Endothelial cell of umbilical vein (primary cell): ENCODE data around the gene MMP23B. TPM values are rescaled to one million over a fixed set of nuclear protein-coding genes. Genes with fewer than 3 reads are reported as not detected.

Experiments used
- BruUV-seq: library from RNA; stranded (reverse); fragments of 400-500 nt; replicated peaks from 2 replicates; lab custom pipeline; 2021; lab: Mats Ljungman, UMichigan
- CTCF ChIA-PET: fragments of 300-600, 350-600 bp; sonication (Branson Sonifier 250); formaldehyde crosslinking; loops from one replicate; lab custom pipeline; 2021; ENCODE audit warnings: antibody characterized with exemption, inconsistent platforms; lab: Charles Lee
- POLR2A ChIA-PET: fragments of 300-600, 350-600 bp; sonication (Branson Sonifier 250); formaldehyde crosslinking; loops from one replicate; lab custom pipeline; 2021; ENCODE audit warnings: antibody characterized with exemption, inconsistent platforms; lab: Charles Lee
- DNase-seq: peaks from one replicate; pipeline ENCODE4 v3.0.0-alpha.2; 2011; ENCODE audit warnings: low read depth, low spot score
- FAIRE-seq: peaks from 2 replicates; lab custom pipeline; 2011; peaks lifted over from hg19 to GRCh38; lab: Jason Lieb, UNC
- H2AFZ ChIP-seq: 2 replicates; pipeline ENCODE4 v1.6.0; 2012; ENCODE audit warnings: low read depth, low read length, control low read depth, inconsistent platforms
- H3K27ac ChIP-seq: 2 replicates; pipeline ENCODE4 v1.5.1; 2011; ENCODE audit warnings: low read depth, mild to moderate bottlenecking, control low read depth, low read length, moderate library complexity; ENCODE audit not compliant: insufficient read depth
- H3K27me3 ChIP-seq, 2 experiments: 2 replicates each; pipeline versions ENCODE4 v1.6.0 to v1.6.1; 2011; ENCODE audit warnings: low read length in 2 of 2, mixed read lengths in 1 of 2; ENCODE audit not compliant: control insufficient read depth in 2 of 2, insufficient read depth in 2 of 2
- H3K36me3 ChIP-seq, 2 experiments: 2 replicates in 1 of 2; 3 replicates in 1 of 2; pipeline ENCODE4 v1.5.1; 2011; ENCODE audit warnings: low read length in 2 of 2, mild to moderate bottlenecking in 1 of 2, moderate library complexity in 1 of 2; ENCODE audit not compliant: control insufficient read depth in 2 of 2, insufficient read depth in 2 of 2; ENCODE audit errors: extremely low read depth in 1 of 2
- H3K4me1 ChIP-seq: 3 replicates; pipeline ENCODE4 v1.5.1; 2011; ENCODE audit warnings: mild to moderate bottlenecking, low read length; ENCODE audit not compliant: control insufficient read depth, insufficient read depth; ENCODE audit errors: extremely low read depth
- H3K4me2 ChIP-seq: 2 replicates; pipeline ENCODE4 v1.6.1; 2011; ENCODE audit warnings: low read length, control low read depth, mixed read lengths; ENCODE audit not compliant: insufficient read depth
- H3K4me3 ChIP-seq, 3 experiments: fragments of 200-600 bp in 1 of 3; sonication (generic), shearing (Covaris generic) in 1 of 3; replicated peaks in 1 of 3; 2 replicates each; pipeline ENCODE4 v1.5.1; 2011 to 2016; ENCODE audit warnings: control low read depth in 3 of 3, low read length in 3 of 3, mild to moderate bottlenecking in 2 of 3, inconsistent platforms in 1 of 3, low read depth in 1 of 3, moderate library complexity in 1 of 3; ENCODE audit not compliant: insufficient read depth in 1 of 3
- H3K79me2 ChIP-seq: 2 replicates; pipeline ENCODE4 v1.6.0; 2012; ENCODE audit warnings: low read length, inconsistent platforms; ENCODE audit not compliant: control insufficient read depth, insufficient read depth
- H3K9ac ChIP-seq: replicated peaks from 2 replicates; pipeline ENCODE3; 2011; ENCODE audit warnings: low read length, control low read depth; ENCODE audit not compliant: insufficient read depth; ENCODE audit errors: extremely low read depth
- H3K9me1 ChIP-seq: replicated peaks from 3 replicates; pipeline ENCODE4 v1.6.0; 2011; ENCODE audit warnings: mild to moderate bottlenecking, low read length; ENCODE audit not compliant: control insufficient read depth, insufficient read depth; ENCODE audit errors: extremely low read depth
- H3K9me3 ChIP-seq: replicated peaks from 2 replicates; pipeline ENCODE4 v1.5.1; 2012; ENCODE audit warnings: low read length, inconsistent platforms; ENCODE audit not compliant: control insufficient read depth, insufficient read depth
- H4K20me1 ChIP-seq: replicated peaks from 2 replicates; pipeline ENCODE3; 2011; ENCODE audit warnings: mild to moderate bottlenecking, low read length; ENCODE audit not compliant: control insufficient read depth, insufficient read depth; ENCODE audit errors: extremely low read depth
- CTCF ChIP-seq, 2 donors: IDR thresholded peaks; 1 replicate in 1 of 2; 2 replicates in 1 of 2; pipeline ENCODE4 v1.5.1; 2011; ENCODE audit warnings: low read length in 2 of 2, mild to moderate bottlenecking in 2 of 2, moderate library complexity in 2 of 2, control low read depth in 1 of 2, inconsistent platforms in 1 of 2, low read depth in 1 of 2; ENCODE audit not compliant: insufficient read depth in 1 of 2; ENCODE audit errors: extremely low read depth in 1 of 2
- EZH2 ChIP-seq: IDR thresholded peaks from 2 replicates; pipeline ENCODE4 v1.6.1; 2012; ENCODE audit warnings: borderline replicate concordance, low read depth, mild to moderate bottlenecking, moderate library complexity, low read length, inconsistent platforms; ENCODE audit not compliant: severe bottlenecking
- FOS ChIP-seq: IDR thresholded peaks from 2 replicates; pipeline ENCODE4 v1.6.1; 2011; ENCODE audit warnings: mild to moderate bottlenecking, low read length, moderate library complexity, borderline replicate concordance; ENCODE audit not compliant: insufficient read depth
- GATA2 ChIP-seq: IDR thresholded peaks from 2 replicates; pipeline ENCODE4 v1.7.0; 2011; ENCODE audit warnings: low read depth, mild to moderate bottlenecking, moderate library complexity, mixed read lengths, low read length; ENCODE audit not compliant: insufficient read length, insufficient read depth
- JUN ChIP-seq: IDR thresholded peaks from 2 replicates; pipeline ENCODE4 v1.6.1; 2011; ENCODE audit warnings: borderline replicate concordance, low read depth; ENCODE audit not compliant: insufficient read length, insufficient read depth
- MAX ChIP-seq: IDR thresholded peaks from 2 replicates; pipeline ENCODE4 v1.6.1; 2011; ENCODE audit not compliant: insufficient read depth, insufficient read length
- MYC ChIP-seq: IDR thresholded peaks from one replicate; pipeline ENCODE4 v1.6.1; 2011; ENCODE audit warnings: mild to moderate bottlenecking, low read depth, low read length
- POLR2A ChIP-seq: IDR thresholded peaks from 2 replicates; pipeline ENCODE4 v1.6.1; 2012; ENCODE audit warnings: low read depth, mild to moderate bottlenecking, control low read depth, low read length
- POLR2AphosphoS5 ChIP-seq: IDR thresholded peaks from 2 replicates; pipeline ENCODE4 v1.6.1; 2012; ENCODE audit warnings: low read depth, mild to moderate bottlenecking, control low read depth, low read length, moderate library complexity; ENCODE audit not compliant: insufficient read depth
- dilution Hi-C: fragments of 300-500 bp; cut with MboI; formaldehyde crosslinking; loops from one replicate; pipeline ENCODE4 v1.15.0; 2019; ENCODE audit warnings: low sequenced_read_pairs; ENCODE audit not compliant: extremely low pct_ligation_motif_present
- intact Hi-C: fragments of 100-400 bp; cut with micrococcal nuclease; formaldehyde crosslinking; loops from one replicate; pipeline ENCODE4 v1.10.0; 2022
- polyA plus RNA-seq, 4 experiments: library from polyadenylated mRNA; depleted of rRNA in 3 of 4; stranded (reverse) in 3 of 4; unstranded in 1 of 4; fragments of >200 nt; gene quantifications; 2 replicates each; pipeline versions ENCODE4 v1.2.1 to v1.2.3, GENCODE V29; 2011 to 2012; ENCODE audit warnings: missing spikeins in 1 of 4
- total RNA-seq: library from RNA; stranded (reverse); gene quantifications from 2 replicates; pipeline ENCODE4 v1.2.3, GENCODE V29; 2021

Gene MMP23B
- total and polyA plus RNA-seq, 2 donors (not counting 3 experiments of a cell fraction or from before 2014, with no cell fraction given), result 0.62 to 5.3 TPM

GRCh38 chr1:1622010-1622787, 9.8 kb upstream of the MMP23B start:
- no TSS peak for BruUV-seq
- ChIA-PET CTCF (interaction anchor here (1.3 kb wide), 1 partner anchor 19 kb away, joined by 5 read pairs; no protein-coding TSS in a partner anchor), POLR2A (no interaction called here)
- TF ChIP-seq MAX, result no peak
- TF ChIP-seq FOS, result no peak
- TF ChIP-seq CTCF (IDR thresholded peaks at IDR 0.05; ENCODE audit: extremely low read depth in 1 of 2, insufficient read depth in 1 of 2, low read depth in 1 of 2, low read length in 2 of 2), result no peak
- FAIRE-seq (no peak), DNase-seq (no peak)
- no peak overlapping the region for H2AFZ ChIP-seq
- H4K20me1 ChIP-seq, result no peaks in the 10 kb centered on the region
- H3K4me2 ChIP-seq, result no peak overlapping the region
- H3K9me3 ChIP-seq, result no peaks in the 10 kb centered on the region
- H3K27me3 ChIP-seq, result no peaks in the 10 kb centered on the region
- dilution Hi-C loops, result no loop called here
- H3K79me2 ChIP-seq, result no peaks in the 10 kb centered on the region
- intact Hi-C loops, result no loop called here
- no peaks in the 10 kb centered on the region for H3K9me1 ChIP-seq
- H3K4me3 ChIP-seq, result no peak overlapping the region
- no peak overlapping the region for H3K9ac ChIP-seq
- no peaks in the 10 kb centered on the region for H3K4me1 ChIP-seq
- H3K27ac ChIP-seq, result no peak overlapping the region
- H3K36me3 ChIP-seq, result peaks cover 0 to 2% of the 10 kb centered on the region in 2 experiments

- CTCF ChIA-PET, result interaction anchor here (1.3 kb wide), 1 partner anchor 19 kb away, joined by 5 read pairs; no protein-coding TSS in a partner anchor
- Histone ChIP-seq H3K9ac (no peak overlapping the region), H3K79me2 (no peaks in the 10 kb centered on the region), H3K27me3 (no peaks in the 10 kb centered on the region), H2AFZ (no peak overlapping the region), H3K4me1 (no peaks in the 10 kb centered on the region), H3K36me3 (peaks cover 0 to 2% of the 10 kb centered on the region in 2 experiments), H3K9me3 (no peaks in the 10 kb centered on the region), H3K9me1 (no peaks in the 10 kb centered on the region), H3K4me2 (no peak overlapping the region), H4K20me1 (no peaks in the 10 kb centered on the region), H3K27ac (no peak overlapping the region), H3K4me3 (no peak overlapping the region)
- TF ChIP-seq EZH2 (no peak), CTCF (IDR thresholded peaks at IDR 0.05; ENCODE audit: extremely low read depth in 1 of 2, insufficient read depth in 1 of 2, low read depth in 1 of 2, low read length in 2 of 2) (no peak), MAX (no peak), FOS (no peak), POLR2A (no peak), GATA2 (no peak), JUN (no peak), POLR2AphosphoS5 (no peak), MYC (no peak)
- intact Hi-C loops, result no loop called here
- dilution Hi-C loops, result no loop called here
- POLR2A ChIA-PET, result no interaction called here
- no peak for FAIRE-seq
- no TSS peak for BruUV-seq
- DNase-seq, result no peak
These were observed 9.2 kb upstream of the MMP23B start for GRCh38 chr1:1622788-1623094.
